NCI-H1105 (cell line): Measurements from ENCODE around the gene ATP1B2.
"Not testable (repeated sequence)": the region's sequence is repeated elsewhere in the genome, so short reads cannot be mapped to it uniquely, and the experiment has no call there.

Source experiments
- DNase-seq: peaks from one replicate; lab custom pipeline; 2025; lab: John Stamatoyannopoulos, UW

The ATP1B2 gene

GRCh38 chr17:7650509-7651096 lies at the start of gene ATP1B2:
Gene ATP1B2 (plus strand): TSS chr17:7650926. CDS start chr17:7651519, 593 bp downstream.
- DNase-seq: peak; percentile 66

- no peak for DNase-seq
These were observed 44.4 kb upstream of the ATP1B2 start for GRCh38 chr17:7606280-7606679.

- DNase-seq: peak; percentile 28
These were observed 40.1 kb upstream of the ATP1B2 start for GRCh38 chr17:7610641-7611040.

GRCh38 chr17:7611635-7612293 lies 39.0 kb upstream of the ATP1B2 start:
- DNase-seq: no peak

- no peak for DNase-seq
These were observed 38.5 kb upstream of the ATP1B2 start for GRCh38 chr17:7612294-7612640.

GRCh38 chr17:7613769-7614424 lies 36.8 kb upstream of the ATP1B2 start:
- DNase-seq: no peak

- peak; percentile 100 for DNase-seq
These were observed 36.1 kb upstream of the ATP1B2 start, which contains the start of gene FXR2 for GRCh38 chr17:7614425-7615264. Gene FXR2 (minus strand): TSS chr17:7614897. CDS start chr17:7614532, 365 bp downstream.

GRCh38 chr17:7615265-7615747 lies 35.4 kb upstream of the ATP1B2 start:
- no peak for DNase-seq

GRCh38 chr17:7618608-7619007 lies 32.1 kb upstream of the ATP1B2 start:
- DNase-seq: no peak

- DNase-seq: no peak
These were observed 29.9 kb upstream of the ATP1B2 start for GRCh38 chr17:7620835-7621234.

GRCh38 chr17:7623661-7624060 lies 27.1 kb upstream of the ATP1B2 start:
- no peak for DNase-seq

- DNase-seq: not testable (repeated sequence)
These were observed 25.0 kb upstream of the ATP1B2 start for GRCh38 chr17:7625749-7626148.

GRCh38 chr17:7626307-7626706 lies 24.4 kb upstream of the ATP1B2 start:
- DNase-seq: no peak

GRCh38 chr17:7626956-7627249 lies 23.8 kb upstream of the ATP1B2 start:
- no peak for DNase-seq

GRCh38 chr17:7627250-7628121 lies 23.2 kb upstream of the ATP1B2 start, which contains the start of gene SAT2:
Gene SAT2 (minus strand): TSS chr17:7627821. CDS start chr17:7627635, 186 bp downstream.
- DNase-seq: peak; percentile 89

GRCh38 chr17:7629939-7630571 lies 20.7 kb upstream of the ATP1B2 start, which contains the start of gene SHBG:
Gene SHBG (plus strand): TSS chr17:7630135. CDS start chr17:7630173, 38 bp downstream.
- no peak for DNase-seq

- DNase-seq: no peak
These were observed 19.0 kb upstream of the ATP1B2 start for GRCh38 chr17:7631398-7632380.

GRCh38 chr17:7632492-7632894 lies 18.2 kb upstream of the ATP1B2 start:
- DNase-seq: no peak

GRCh38 chr17:7633093-7633492 lies 17.6 kb upstream of the ATP1B2 start:
- no peak for DNase-seq
